Measurements from ENCODE around the gene RSPO4. TPM values are rescaled to one million over a fixed set of nuclear protein-coding genes. Genes with fewer than 3 reads are reported as not detected.

The RSPO4 gene
- total and polyA plus RNA-seq, 2 of the 8 experiments (the other 6 are each of a cell fraction or from before 2014, with no cell fraction given), result 3.4 to 6.4 TPM

- H3K27me3 ChIP-seq (replicated peaks in 1 of 4; ENCODE audit: control insufficient read depth in 3 of 4, extremely low read depth in 1 of 4, insufficient read depth in 3 of 4, low read length in 3 of 4), result no peaks in the 10 kb centered on the region
- H3K79me2 ChIP-seq (ENCODE audit: control insufficient read depth in 1 of 2, insufficient read depth in 2 of 2, low read length in 2 of 2), result no peaks in the 10 kb centered on the region
- H3K14ac ChIP-seq (ENCODE audit: insufficient read length), result no peak overlapping the region
- H2BK5ac ChIP-seq (ENCODE audit: low read depth, low read length), result no peak overlapping the region
- no peak overlapping the region for H2AFZ ChIP-seq (ENCODE audit: low read length)
- H3K36me3 ChIP-seq (ENCODE audit: control insufficient read depth in 2 of 4, insufficient read depth in 4 of 4, low read length in 3 of 4), result no peaks in the 10 kb centered on the region
- no peak overlapping the region for H3K4ac ChIP-seq (replicated peaks; ENCODE audit: insufficient read length, low read depth, low read length)
- H2BK120ac ChIP-seq (replicated peaks; ENCODE audit: low read depth, low read length), result no peak overlapping the region
- DNase-seq (ENCODE audit: low read depth in 1 of 2, low spot score in 2 of 2), result no peak
- no peak overlapping the region for H4K5ac ChIP-seq (ENCODE audit: insufficient read length, low read depth, low read length)
- no peaks in the 10 kb centered on the region for H3K79me1 ChIP-seq (ENCODE audit: low read depth, low read length)
- no peak overlapping the region for H4K91ac ChIP-seq (replicated peaks; ENCODE audit: insufficient read length, low read length)
- H3K4me1 ChIP-seq (replicated peaks in 1 of 4; ENCODE audit: control insufficient read depth in 3 of 4, insufficient read depth in 4 of 4, low read length in 3 of 4), result no peaks in the 10 kb centered on the region
- H3K56ac ChIP-seq (replicated peaks; ENCODE audit: insufficient read length, low read depth, low read length), result no peak overlapping the region
- no peak overlapping the region for H2BK15ac ChIP-seq (ENCODE audit: low read length)
- no peak overlapping the region for H3K23ac ChIP-seq (ENCODE audit: insufficient read length)
- no peak overlapping the region for H3K9ac ChIP-seq (replicated peaks in 1 of 4; ENCODE audit: extremely low read depth in 1 of 4, low read depth in 3 of 4, low read length in 3 of 4)
- no peak overlapping the region for H3K4me2 ChIP-seq (ENCODE audit: insufficient read depth in 1 of 2, low read depth in 2 of 2, low read length in 2 of 2)
- H2BK12ac ChIP-seq (ENCODE audit: low read depth, low read length), result no peak overlapping the region
- no peak for FAIRE-seq
- H3K27ac ChIP-seq (ENCODE audit: low read depth, low read length), result no peak overlapping the region
- no peak overlapping the region for H3K18ac ChIP-seq (ENCODE audit: extremely low read depth, low read length)
- ChIA-PET POLR2A (ENCODE audit: partially characterized antibody) (no interaction called here), CTCF (ENCODE audit: partially characterized antibody) (interaction anchor here (1.1 to 1.6 kb wide), 2 partner anchors 15 to 16 kb away, joined by 4 to 5 read pairs; no protein-coding TSS in a partner anchor)
- H2BK20ac ChIP-seq (ENCODE audit: low read length), result no peak overlapping the region
- H3K23me2 ChIP-seq (ENCODE audit: low read depth, low read length), result no peaks in the 10 kb centered on the region
- no peak overlapping the region for H2AK5ac ChIP-seq (ENCODE audit: low read depth, low read length)
- no peak overlapping the region for H4K8ac ChIP-seq (ENCODE audit: extremely low read depth, insufficient read depth, low read length)
- 84% methylated on average over 6 of the region's 6 CpGs; no CpG with 5 or more reads in 1 of the 2 experiments for WGBS, 2 experiments (ENCODE audit: extremely low coverage in 1 of 2, insufficient coverage in 1 of 2, insufficient read length in 1 of 2, insufficient replicate concordance in 2 of 2, low coverage in 1 of 2, low lambda C conversion rate in 2 of 2, missing lambda C conversion rate in 1 of 2)
- H3K9me3 ChIP-seq (ENCODE audit: insufficient read depth in 2 of 2, low read depth in 1 of 2, low read length in 1 of 2), result peaks cover 10 to 17% of the 10 kb centered on the region in 2 experiments
- TF ChIP-seq KDM5A (IDR thresholded peaks at IDR 0.05; ENCODE audit: low read length) (no peak), NANOG (IDR thresholded peaks at IDR 0.05; ENCODE audit: insufficient read depth, low read depth, low read length, poor library complexity, severe bottlenecking) (no peak), JUN (IDR thresholded peaks at IDR 0.05; ENCODE audit: low read depth, low read length) (no peak), TBP (IDR thresholded peaks at IDR 0.05; ENCODE audit: low read depth, low read length) (no peak), CBX5 (IDR thresholded peaks at IDR 0.05; ENCODE audit: low read depth, low read length) (no peak), SIRT6 (IDR thresholded peaks at IDR 0.05; ENCODE audit: low read length) (no peak), POLR2AphosphoS5 (IDR thresholded peaks at IDR 0.05; ENCODE audit: low read depth, low read length) (no peak), POU5F1 (IDR thresholded peaks at IDR 0.05; ENCODE audit: low read depth, low read length) (no peak), EP300 (IDR thresholded peaks at IDR 0.05; ENCODE audit: borderline replicate concordance in 1 of 2, low read depth in 2 of 2, low read length in 2 of 2) (no peak), ZNF274 (IDR thresholded peaks at IDR 0.05; ENCODE audit: borderline replicate concordance, extremely low read depth, low read length) (no peak), SAP30 (IDR thresholded peaks at IDR 0.05; ENCODE audit: insufficient read depth, insufficient replicate concordance, low read length) (no peak), SRF (IDR thresholded peaks at IDR 0.05; ENCODE audit: low read depth, low read length) (no peak), BCL11A (IDR thresholded peaks at IDR 0.05; ENCODE audit: low read depth in 2 of 2, low read length in 2 of 2) (no peak), GTF2F1 (IDR thresholded peaks at IDR 0.05; ENCODE audit: borderline replicate concordance, low read depth, low read length) (no peak)
- no peaks in the 10 kb centered on the region for H4K20me1 ChIP-seq (replicated peaks in 1 of 2; ENCODE audit: control insufficient read depth in 1 of 2, insufficient read depth in 2 of 2, low read length in 2 of 2)
- no peak overlapping the region for H3K4me3 ChIP-seq (ENCODE audit: extremely low read depth in 1 of 4, insufficient read depth in 2 of 4, low read depth in 3 of 4, low read length in 4 of 4)
These were observed 75.4 kb downstream of the RSPO4 start for GRCh38 chr20:926670-927069.

Data from H1 (cell line).